HEK293T (cell line): ENCODE results near the gene LETMD1.

Experiments used
- CTCF ChIA-PET: fragments of 350-600 bp; formaldehyde crosslinking; extraction: SDS; loops from one replicate; lab custom pipeline; 2021; ENCODE audit warnings: antibody characterized with exemption, inconsistent platforms; lab: Yijun Ruan, JAX
- POLR2A ChIA-PET: fragments of 350-600 bp; formaldehyde crosslinking; extraction: SDS; loops from one replicate; lab custom pipeline; 2020; ENCODE audit warnings: antibody characterized with exemption, inconsistent platforms; lab: Yijun Ruan, JAX
- DNase-seq: peaks from one replicate; pipeline ENCODE4 v3.0.0; 2012; ENCODE audit warnings: mixed read lengths; ENCODE audit errors: extremely low spot score
- ARNT ChIP-seq: fragments of 450-650 bp; IDR thresholded peaks from 2 replicates; pipeline ENCODE4 v1.6.1; 2017; ENCODE audit warnings: mild to moderate bottlenecking
- BHLHE40 ChIP-seq: fragments of 450-650 bp; IDR thresholded peaks from 2 replicates; pipeline ENCODE4 v1.6.1; 2016; ENCODE audit warnings: mild to moderate bottlenecking, moderate library complexity, borderline replicate concordance
- CTBP1 ChIP-seq: fragments of 450-650 bp; IDR thresholded peaks from 2 replicates; pipeline ENCODE4 v1.6.1; 2016; ENCODE audit warnings: borderline replicate concordance
- ELF4 ChIP-seq: fragments of 450-650 bp; IDR thresholded peaks from 2 replicates; pipeline ENCODE4 v1.6.1; 2017; ENCODE audit warnings: antibody characterized with exemption
- FOXA1 ChIP-seq: fragments of 450-650 bp; IDR thresholded peaks from 2 replicates; pipeline ENCODE4 v1.6.1; 2016; ENCODE audit warnings: mild to moderate bottlenecking
- FOXK2 ChIP-seq: fragments of 450-650 bp; IDR thresholded peaks from 2 replicates; pipeline ENCODE4 v1.6.1; 2016; ENCODE audit warnings: mild to moderate bottlenecking
- FOXM1 ChIP-seq: fragments of 450-650 bp; IDR thresholded peaks from 2 replicates; pipeline ENCODE4 v1.6.1; 2017; ENCODE audit warnings: mild to moderate bottlenecking, borderline replicate concordance
- HDGF ChIP-seq: fragments of 450-650 bp; IDR thresholded peaks from 2 replicates; pipeline ENCODE4 v1.6.1; 2017; ENCODE audit warnings: antibody characterized with exemption, borderline replicate concordance
- L3MBTL2 ChIP-seq: fragments of 450-650 bp; conservative IDR thresholded peaks from 2 replicates; pipeline ENCODE4 v1.6.1; 2016; ENCODE audit warnings: mild to moderate bottlenecking
- LEF1 ChIP-seq: fragments of 450-650 bp; IDR thresholded peaks from 2 replicates; pipeline ENCODE4 v1.6.1; 2017; ENCODE audit warnings: mild to moderate bottlenecking, borderline replicate concordance
- NFRKB ChIP-seq: fragments of 450-650 bp; IDR thresholded peaks from 2 replicates; pipeline ENCODE4 v1.6.1; 2016; ENCODE audit warnings: mild to moderate bottlenecking, moderate library complexity
- SP1 ChIP-seq: fragments of 450-650 bp; IDR thresholded peaks from 2 replicates; pipeline ENCODE4 v1.6.1; 2017
- SUZ12 ChIP-seq: fragments of 450-650 bp; IDR thresholded peaks from 2 replicates; pipeline ENCODE4 v1.6.1; 2016; ENCODE audit warnings: mild to moderate bottlenecking
- TARDBP ChIP-seq: fragments of 450-650 bp; IDR thresholded peaks from 2 replicates; pipeline ENCODE4 v1.6.1; 2016
- ZNF384 ChIP-seq: fragments of 450-650 bp; IDR thresholded peaks from 2 replicates; pipeline ENCODE4 v1.6.1; 2016
- TF ChIP-seq, protein P1 (sequence below): fragments of 450-650 bp; IDR thresholded peaks from 2 replicates; pipeline ENCODE4 v1.6.1; 2016

LETMD1 gene

DNA sequence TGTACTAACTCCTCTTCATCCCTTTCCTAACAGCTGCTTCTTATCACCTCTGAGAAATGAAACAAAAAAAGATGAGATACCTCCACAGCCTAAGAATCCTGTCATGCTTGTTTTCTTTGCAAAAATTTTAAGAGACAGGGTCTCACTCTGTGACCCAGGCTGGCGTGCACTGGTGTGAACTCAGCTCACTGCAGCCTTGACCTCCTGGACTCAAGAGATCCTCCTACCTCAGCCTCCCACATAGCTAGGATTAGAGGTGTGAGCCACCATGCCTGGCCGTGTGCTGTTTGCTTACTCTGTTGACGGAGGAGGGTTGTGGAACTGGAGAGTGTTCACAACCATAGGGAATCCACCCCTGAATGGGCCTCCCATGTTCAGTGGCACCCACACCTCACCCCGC is 19.1 kb downstream of the LETMD1 start:
- POLR2A ChIA-PET, result no interaction called here
- CTCF ChIA-PET, result no interaction called here
- no peak for DNase-seq
- no peak for TF ChIP-seq L3MBTL2
- TF ChIP-seq CTBP1, result no peak

DNA sequence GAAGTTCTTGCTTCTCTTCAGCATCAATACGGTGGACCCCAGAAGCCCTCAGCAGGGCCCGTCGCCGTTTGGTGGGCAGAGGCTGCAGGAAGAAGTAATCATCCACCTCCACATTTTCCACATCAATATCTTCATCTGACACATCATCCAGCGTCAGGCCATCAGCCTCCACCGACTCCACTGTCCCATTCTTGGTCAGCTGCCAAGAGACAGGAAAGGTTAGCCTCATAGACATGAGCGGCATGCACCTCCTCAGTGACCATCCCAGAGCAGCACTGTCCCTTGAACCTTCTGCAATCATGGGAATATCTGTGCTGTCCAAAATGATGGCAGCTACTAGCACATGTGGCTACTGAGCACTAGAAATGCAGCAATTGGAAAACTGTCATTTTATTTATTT is 19.6 kb downstream of the LETMD1 start:
- DNase-seq, result no peak
- CTCF ChIA-PET, result no interaction called here
- POLR2A ChIA-PET, result no interaction called here
- TF ChIP-seq FOXM1, result no peak
- TF ChIP-seq LEF1, result no peak
- no peak for TF ChIP-seq TARDBP
- TF ChIP-seq ARNT, result no peak
- no peak for TF ChIP-seq FOXK2
- TF ChIP-seq SUZ12, result no peak
- no peak for TF ChIP-seq L3MBTL2

DNA sequence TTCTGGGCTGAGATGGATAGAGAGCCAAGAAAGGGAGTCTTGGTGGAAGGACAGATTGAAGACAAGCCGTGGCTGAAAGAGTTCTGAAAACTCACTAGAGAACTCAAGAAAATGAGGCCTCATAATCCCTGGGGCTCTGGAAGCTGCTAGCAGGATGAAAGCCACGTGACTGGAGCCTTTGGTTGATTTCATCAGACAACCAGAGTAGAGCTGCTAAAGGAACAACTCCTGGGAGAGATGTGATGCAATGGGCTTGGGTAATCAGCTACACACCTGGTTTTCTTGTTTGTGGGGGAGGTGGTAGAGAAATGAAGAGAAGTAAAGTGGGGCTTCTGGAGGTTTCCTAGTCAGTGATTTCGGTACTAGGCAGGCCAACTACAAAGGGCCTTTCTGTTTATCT is 21.9 kb downstream of the LETMD1 start:
- CTCF ChIA-PET, result no interaction called here
- TF ChIP-seq FOXK2, result no peak
- no peak for TF ChIP-seq BHLHE40
- no peak for TF ChIP-seq SP1
- TF ChIP-seq, protein P1, sequence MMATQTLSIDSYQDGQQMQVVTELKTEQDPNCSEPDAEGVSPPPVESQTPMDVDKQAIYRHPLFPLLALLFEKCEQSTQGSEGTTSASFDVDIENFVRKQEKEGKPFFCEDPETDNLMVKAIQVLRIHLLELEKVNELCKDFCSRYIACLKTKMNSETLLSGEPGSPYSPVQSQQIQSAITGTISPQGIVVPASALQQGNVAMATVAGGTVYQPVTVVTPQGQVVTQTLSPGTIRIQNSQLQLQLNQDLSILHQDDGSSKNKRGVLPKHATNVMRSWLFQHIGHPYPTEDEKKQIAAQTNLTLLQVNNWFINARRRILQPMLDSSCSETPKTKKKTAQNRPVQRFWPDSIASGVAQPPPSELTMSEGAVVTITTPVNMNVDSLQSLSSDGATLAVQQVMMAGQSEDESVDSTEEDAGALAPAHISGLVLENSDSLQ, result no peak
- no peak for TF ChIP-seq LEF1
- no peak for TF ChIP-seq TARDBP
- TF ChIP-seq HDGF, result no peak
- TF ChIP-seq NFRKB, result no peak
- no peak for TF ChIP-seq FOXA1
- TF ChIP-seq L3MBTL2, result no peak
- no peak for TF ChIP-seq ARNT
- no peak for TF ChIP-seq SUZ12
- TF ChIP-seq ELF4, result no peak
- no peak for TF ChIP-seq CTBP1
- no peak for TF ChIP-seq ZNF384
- TF ChIP-seq FOXM1, result no peak
- no peak for DNase-seq
- POLR2A ChIA-PET, result no interaction called here

DNA sequence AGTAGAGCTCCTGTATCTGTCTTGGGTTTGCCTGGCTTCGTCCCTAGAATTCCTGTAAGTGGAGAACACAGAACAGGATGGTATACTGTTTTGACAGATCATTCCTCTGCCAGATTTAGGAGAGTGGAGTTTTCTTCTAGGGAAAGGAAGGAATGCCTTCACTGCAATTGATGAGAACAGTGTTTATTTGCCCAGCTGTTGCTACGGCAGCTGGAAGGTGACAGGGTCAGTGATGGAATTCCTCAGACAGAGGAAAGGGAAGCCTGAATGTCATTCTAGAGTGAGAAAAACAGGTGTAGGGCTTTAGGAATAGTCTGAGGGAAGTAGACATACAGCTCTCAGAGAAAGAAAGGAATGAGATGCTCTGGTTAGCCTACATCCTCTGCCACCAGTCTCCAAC is 23.5 kb downstream of the LETMD1 start:
- no peak for TF ChIP-seq HDGF
- TF ChIP-seq SP1, result no peak
- TF ChIP-seq SUZ12, result no peak
- TF ChIP-seq ELF4, result no peak
- TF ChIP-seq, protein P1, result no peak
- TF ChIP-seq BHLHE40, result no peak
- TF ChIP-seq FOXK2, result no peak
- no peak for TF ChIP-seq LEF1
- no peak for TF ChIP-seq TARDBP
- TF ChIP-seq ZNF384, result no peak
- no peak for TF ChIP-seq ARNT
- no peak for TF ChIP-seq L3MBTL2
- TF ChIP-seq FOXA1, result no peak
- TF ChIP-seq NFRKB, result no peak
- no peak for DNase-seq
- ChIA-PET POLR2A (interaction anchor here (1.1 kb wide), 1 partner anchor 9 kb away, joined by 4 read pairs; no protein-coding TSS in a partner anchor), CTCF (no interaction called here)

DNA sequence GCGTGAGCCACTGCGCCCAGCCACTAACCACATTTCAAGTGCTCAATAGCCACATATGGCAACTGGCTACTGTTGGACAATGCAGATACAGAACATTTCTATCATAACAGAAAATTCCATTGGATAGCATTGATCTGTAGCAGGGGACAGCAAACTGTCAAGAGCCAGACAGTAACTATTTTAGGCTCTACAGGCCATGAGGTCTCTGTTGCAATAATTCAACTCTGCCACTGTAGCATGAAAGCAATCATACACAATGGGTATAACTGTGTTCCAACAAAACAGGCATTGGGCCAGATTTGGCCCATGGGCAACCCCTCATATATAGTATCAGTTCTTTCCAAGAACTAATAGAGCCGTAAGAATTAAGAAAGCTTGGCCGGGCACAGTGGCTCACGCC is 27.3 kb downstream of the LETMD1 start:
- no peak for DNase-seq
- TF ChIP-seq ZNF384 (no peak), CTBP1 (no peak), FOXM1 (no peak), FOXA1 (no peak), FOXK2 (no peak), ELF4 (no peak), BHLHE40 (no peak), NFRKB (no peak), SUZ12 (no peak), LEF1 (no peak), TARDBP (no peak), L3MBTL2 (no peak), HDGF (no peak), SP1 (no peak), ARNT (no peak)
- TF ChIP-seq, protein P1, result no peak
- CTCF ChIA-PET, result interaction anchor here (1.0 kb wide), 1 partner anchor 178 kb away, joined by 4 read pairs; no protein-coding TSS in a partner anchor
- POLR2A ChIA-PET, result interaction anchor here (1.1 to 1.3 kb wide), 2 partner anchors 12 to 27 kb away, joined by 3 read pairs; partner anchors contain the start of gene LETMD1

DNA sequence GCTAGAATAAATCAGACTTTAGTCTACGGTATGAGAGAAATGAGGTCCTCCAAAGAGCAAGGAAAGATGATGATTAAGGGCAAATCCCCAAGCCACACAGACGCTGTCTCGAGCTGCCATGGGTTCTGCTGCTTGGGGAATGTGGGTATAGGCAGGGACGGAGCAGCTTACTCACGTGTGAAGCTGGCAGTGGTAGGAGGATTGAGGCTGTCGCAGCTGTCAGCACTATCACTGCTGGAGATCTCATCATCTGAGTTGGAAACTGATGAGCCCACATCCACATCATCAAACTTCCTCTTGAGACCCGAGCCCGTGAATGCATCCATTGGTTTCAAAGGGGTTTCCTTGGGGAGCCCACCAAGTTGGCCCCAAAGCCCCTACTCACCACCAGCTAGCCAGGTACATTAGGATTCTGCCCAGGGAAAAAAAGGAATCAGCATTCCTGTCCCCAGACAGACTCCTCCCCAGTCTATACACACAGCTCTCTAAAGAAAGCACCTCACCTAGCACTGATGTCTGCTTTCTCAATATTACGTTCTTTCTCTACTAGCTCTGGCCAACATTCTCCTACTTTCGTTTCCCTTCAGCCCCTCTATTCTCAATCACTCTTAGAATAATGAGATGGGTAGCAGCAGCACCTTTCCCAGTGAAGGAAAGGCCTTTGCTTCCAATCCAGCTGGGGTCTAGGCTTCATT is 28.3 kb downstream of the LETMD1 start:
- CTCF ChIA-PET, result interaction anchor here (1.0 kb wide), 1 partner anchor 177 kb away, joined by 4 read pairs; no protein-coding TSS in a partner anchor
- POLR2A ChIA-PET, result interaction anchor here (0.6 to 1.3 kb wide), 2 partner anchors 28 to 142 kb away, joined by 3 read pairs; partner anchors contain the start of genes LETMD1 and POU6F1
- no peak for DNase-seq
- TF ChIP-seq L3MBTL2, result no peak
- no peak for TF ChIP-seq BHLHE40
- no peak for TF ChIP-seq SP1
- TF ChIP-seq ARNT, result no peak
- no peak for TF ChIP-seq TARDBP
- no peak for TF ChIP-seq FOXA1
- no peak for TF ChIP-seq HDGF
- TF ChIP-seq, protein P1, result no peak
- TF ChIP-seq ELF4, result no peak
- no peak for TF ChIP-seq SUZ12
- no peak for TF ChIP-seq LEF1
- TF ChIP-seq FOXM1, result no peak
- no peak for TF ChIP-seq ZNF384
- TF ChIP-seq NFRKB, result no peak
- no peak for TF ChIP-seq CTBP1
- no peak for TF ChIP-seq FOXK2
